GDM1 (cell line): ENCODE data around the gene PACS2.

Experiments used
- DNase-seq: peaks from one replicate; lab custom pipeline; 2025; lab: John Stamatoyannopoulos, UW

PACS2 gene

GRCh38 chr14:105368910-105369652 is 54.5 kb downstream of the PACS2 start:
- no peak for DNase-seq

- no peak for DNase-seq
Observed at GRCh38 chr14:105369653-105370040, 55.1 kb downstream of the PACS2 start.

GRCh38 chr14:105374389-105374788 is 59.8 kb downstream of the PACS2 start:
- no peak for DNase-seq

- peak; percentile 79 for DNase-seq
Observed at GRCh38 chr14:105375635-105376057, 61.1 kb downstream of the PACS2 start.

- no peak for DNase-seq
Observed at GRCh38 chr14:105376521-105377440, 62.2 kb downstream of the PACS2 start.

- DNase-seq: no peak
Observed at GRCh38 chr14:105377555-105378182, 63.1 kb downstream of the PACS2 start.

- DNase-seq: no peak
Observed at GRCh38 chr14:105378199-105378598, 63.7 kb downstream of the PACS2 start.

GRCh38 chr14:105378873-105379685 is 64.5 kb downstream of the PACS2 start:
- DNase-seq: no peak

GRCh38 chr14:105379946-105380345 is 65.4 kb downstream of the PACS2 start:
- DNase-seq: no peak

GRCh38 chr14:105380756-105381155 is 66.2 kb downstream of the PACS2 start:
- no peak for DNase-seq

- no peak for DNase-seq
Observed at GRCh38 chr14:105381446-105382342, 67.1 kb downstream of the PACS2 start.

GRCh38 chr14:105382343-105383082 is 68.0 kb downstream of the PACS2 start:
- no peak for DNase-seq

GRCh38 chr14:105383083-105383730 is 68.7 kb downstream of the PACS2 start:
- DNase-seq: no peak

- DNase-seq: no peak
Observed at GRCh38 chr14:105384041-105384557, 69.6 kb downstream of the PACS2 start.

- no peak for DNase-seq
Observed at GRCh38 chr14:105384605-105385321, 70.2 kb downstream of the PACS2 start.

- no peak for DNase-seq
Observed at GRCh38 chr14:105385322-105385637, 70.7 kb downstream of the PACS2 start.

- no peak for DNase-seq
Observed at GRCh38 chr14:105385698-105386365, 71.3 kb downstream of the PACS2 start.
